GM23338 (cell line): ENCODE data around the gene CDK3. TPM values are rescaled to one million over a fixed set of nuclear protein-coding genes. Genes with fewer than 3 reads are reported as not detected.

Experiments
- ATAC-seq: fragments of 200-7000 bp; cut with Tn5 transposase; 3 replicates; pipeline ENCODE4 v1.9.1; 2020
- DNase-seq: peaks from one replicate; pipeline ENCODE4 v3.0.0-alpha.2; 2015; ENCODE audit warnings: low spot score
- H2AFZ ChIP-seq: fragments of 200-600 bp; sonication (generic); 2 replicates; pipeline ENCODE4 v1.8.0; 2016; ENCODE audit warnings: antibody characterized with exemption, mild to moderate bottlenecking, moderate library complexity
- H3F3A ChIP-seq: fragments of 200-600 bp; sonication (generic); replicated peaks from 2 replicates; pipeline ENCODE4 v1.8.0; 2017; ENCODE audit warnings: antibody characterized with exemption, mixed run types, low read depth
- H3K27ac ChIP-seq: fragments of 200-600 bp; sonication (generic); 2 replicates; pipeline ENCODE4 v1.6.1; 2016; ENCODE audit warnings: low read depth
- H3K27me3 ChIP-seq: fragments of 200-600 bp; sonication (generic); 2 replicates; pipeline ENCODE4 v1.8.0; 2016; ENCODE audit warnings: mild to moderate bottlenecking, mixed run types, moderate library complexity; ENCODE audit not compliant: insufficient read depth
- H3K36me3 ChIP-seq: fragments of 200-600 bp; sonication (generic); 2 replicates; pipeline ENCODE4 v1.8.0; 2016; ENCODE audit warnings: mild to moderate bottlenecking; ENCODE audit not compliant: insufficient read depth
- H3K4me1 ChIP-seq: fragments of 200-600 bp; sonication (generic); 2 replicates; pipeline ENCODE4 v1.8.0; 2016; ENCODE audit warnings: mild to moderate bottlenecking, moderate library complexity; ENCODE audit not compliant: insufficient read depth
- H3K4me2 ChIP-seq: fragments of 200-600 bp; sonication (generic); 2 replicates; pipeline ENCODE4 v1.7.1; 2017; ENCODE audit warnings: mixed run types
- H3K4me3 ChIP-seq: fragments of 200-600 bp; sonication (generic); 2 replicates; pipeline ENCODE4 v1.6.1; 2016; ENCODE audit warnings: mixed run types
- H3K79me2 ChIP-seq: fragments of 200-600 bp; sonication (generic); replicated peaks from 2 replicates; pipeline ENCODE4 v1.8.0; 2017; ENCODE audit warnings: mild to moderate bottlenecking; ENCODE audit not compliant: insufficient read depth
- H3K9me2 ChIP-seq: fragments of 200-600 bp; sonication (generic); 2 replicates; pipeline ENCODE4 v1.8.0; 2017; ENCODE audit not compliant: insufficient read depth
- H4K20me1 ChIP-seq: fragments of 200-600 bp; sonication (generic); replicated peaks from 2 replicates; pipeline ENCODE4 v1.8.0; 2017; ENCODE audit warnings: mild to moderate bottlenecking; ENCODE audit not compliant: insufficient read depth
- H3K27ac Mint-ChIP-seq: 2 replicates; pipeline ENCODE4 v1.8.0; 2020; ENCODE audit warnings: inconsistent platforms, mild to moderate bottlenecking, moderate library complexity, mixed read lengths
- H3K27me3 Mint-ChIP-seq: 3 replicates; pipeline ENCODE4 v1.8.0; 2022; ENCODE audit warnings: low read depth, mild to moderate bottlenecking, moderate library complexity, mixed read lengths, inconsistent platforms; ENCODE audit not compliant: insufficient read depth, poor library complexity
- H3K36me3 Mint-ChIP-seq: 3 replicates; pipeline ENCODE4 v1.8.0; 2021; ENCODE audit warnings: low read depth, mild to moderate bottlenecking, inconsistent platforms, moderate library complexity, mixed read lengths
- H3K4me1 Mint-ChIP-seq: 3 replicates; pipeline ENCODE4 v1.8.0; 2020; ENCODE audit warnings: mild to moderate bottlenecking, inconsistent platforms, mixed read lengths
- H3K4me3 Mint-ChIP-seq: 3 replicates; pipeline ENCODE4 v1.8.0; 2021; ENCODE audit warnings: moderate library complexity, mild to moderate bottlenecking, inconsistent platforms, mixed read lengths
- H3K9me3 Mint-ChIP-seq: 3 replicates; pipeline ENCODE4 v1.8.0; 2020; ENCODE audit warnings: moderate library complexity, mild to moderate bottlenecking, inconsistent platforms, mixed read lengths
- CREB1 ChIP-seq: fragments of 250-450 bp; sonication (Bioruptor Pico); IDR thresholded peaks from 2 replicates; pipeline ENCODE4 v1.5.0; 2020; ENCODE audit warnings: low read depth, mild to moderate bottlenecking, moderate library complexity
- CTCF ChIP-seq, 2 experiments: fragments of 200-600 bp in 1 of 2; sonication (generic) in 1 of 2; conservative IDR thresholded peaks; 2 replicates each; pipeline versions ENCODE4 v1.5.1 to v1.6.1; 2016 to 2017; ENCODE audit warnings: antibody characterized with exemption in 2 of 2, low read depth in 2 of 2, mild to moderate bottlenecking in 2 of 2, moderate library complexity in 1 of 2
- ETS1 ChIP-seq: IDR thresholded peaks from 2 replicates; pipeline ENCODE4 v1.6.1; 2016; ENCODE audit warnings: antibody characterized with exemption
- EZH2 ChIP-seq: fragments of 200-600 bp; sonication (generic); IDR thresholded peaks from one replicate; pipeline ENCODE4 v1.8.0; 2017; ENCODE audit warnings: antibody characterized with exemption, mild to moderate bottlenecking, low read depth; ENCODE audit not compliant: unreplicated experiment
- EZH2phosphoT487 ChIP-seq: fragments of 200-600 bp; sonication (generic); IDR thresholded peaks from one replicate; pipeline ENCODE4 v1.8.1; 2018; ENCODE audit warnings: antibody characterized with exemption; ENCODE audit not compliant: unreplicated experiment
- JUNB ChIP-seq: IDR thresholded peaks from one replicate; pipeline ENCODE4 v1.6.1; 2016; ENCODE audit warnings: antibody characterized with exemption; ENCODE audit not compliant: unreplicated experiment
- NANOG ChIP-seq: IDR thresholded peaks from 2 replicates; pipeline ENCODE4 v1.6.1; 2016; ENCODE audit warnings: antibody characterized with exemption, borderline replicate concordance
- POLR2AphosphoS5 ChIP-seq: IDR thresholded peaks from 2 replicates; pipeline ENCODE4 v1.6.1; 2016; ENCODE audit warnings: antibody characterized with exemption, low read depth
- REST ChIP-seq: IDR thresholded peaks from one replicate; pipeline ENCODE4 v1.6.1; 2018; ENCODE audit warnings: antibody characterized with exemption; ENCODE audit not compliant: unreplicated experiment
- STAT1 ChIP-seq: IDR thresholded peaks from one replicate; pipeline ENCODE4 v1.6.1; 2016; ENCODE audit warnings: antibody characterized with exemption; ENCODE audit not compliant: unreplicated experiment
- ZNF114 ChIP-seq: fragments of 250-450 bp; sonication (Bioruptor Pico); IDR thresholded peaks from 2 replicates; pipeline ENCODE4 v1.5.0; 2020; ENCODE audit warnings: mild to moderate bottlenecking, moderate library complexity
- ZNF331 ChIP-seq: fragments of 250-450 bp; sonication (Bioruptor Pico); IDR thresholded peaks from 2 replicates; pipeline ENCODE4 v1.5.0; 2020; ENCODE audit warnings: low read depth, mild to moderate bottlenecking, moderate library complexity
- ZNF462 ChIP-seq: fragments of 250-450 bp; sonication (Bioruptor Pico); IDR thresholded peaks from 2 replicates; pipeline ENCODE4 v1.5.0; 2020; ENCODE audit warnings: mild to moderate bottlenecking, moderate library complexity
- polyA plus RNA-seq: library from polyadenylated mRNA; unstranded; fragments of >200 nt; fragmentation: Nextera tagmentation; extraction: Ambion mirVana; gene quantifications from 2 replicates; pipeline ENCODE4 v1.2.1, GENCODE V29; 2016
- total RNA-seq: library from RNA; depleted of rRNA; stranded (reverse); fragments of >200 nt; shearing (Covaris generic); gene quantifications from 2 replicates; pipeline ENCODE4 v1.2.3, GENCODE V29; 2014

Gene CDK3
- total and polyA plus RNA-seq, 2 experiments from 2014 or later: 7.9 to 10.2 TPM

GRCh38 chr17:75994802-75995370, 5.8 kb upstream of the CDK3 start:
- H3K4me3 Mint-ChIP-seq: no peak overlapping the region
- H4K20me1 ChIP-seq: no peaks in the 10 kb centered on the region
- 0 out of 2 replicates have a peak, but pooled peaks cover 5% of the 10 kb centered on the region for H3F3A ChIP-seq
- H3K4me1 ChIP-seq: no peaks in the 10 kb centered on the region
- no peak overlapping the region for H3K4me2 ChIP-seq
- no peak overlapping the region for H2AFZ ChIP-seq
- H3K27me3 Mint-ChIP-seq: peaks cover 12% of the 10 kb centered on the region
- ATAC-seq: no peak
- H3K27me3 ChIP-seq: no peaks in the 10 kb centered on the region
- H3K27ac Mint-ChIP-seq: no peak overlapping the region
- H3K79me2 ChIP-seq: no peaks in the 10 kb centered on the region
- no peaks in the 10 kb centered on the region for H3K36me3 ChIP-seq
- H3K36me3 Mint-ChIP-seq: peaks cover 26% of the 10 kb centered on the region
- no peak overlapping the region for H3K4me3 ChIP-seq
- no peaks in the 10 kb centered on the region for H3K9me3 Mint-ChIP-seq
- peaks cover 7% of the 10 kb centered on the region; the same call in 2 of the 3 replicates for H3K4me1 Mint-ChIP-seq
- no peaks in the 10 kb centered on the region for H3K9me2 ChIP-seq
- no peak overlapping the region for H3K27ac ChIP-seq
- no peak for DNase-seq
- TF ChIP-seq NANOG: no peak
- TF ChIP-seq ZNF331 (CRISPR knock-in tag): no peak
- TF ChIP-seq ETS1: no peak
- no peak for TF ChIP-seq STAT1
- TF ChIP-seq EZH2: no peak
- no peak for TF ChIP-seq EZH2phosphoT487
- no peak for TF ChIP-seq ZNF462 (CRISPR knock-in tag)
- no peak for TF ChIP-seq JUNB
- no peak for TF ChIP-seq POLR2AphosphoS5
- TF ChIP-seq REST: no peak
- TF ChIP-seq CTCF (conservative IDR thresholded peaks at IDR 0.05; ENCODE audit: low read depth in 2 of 2): no peak
- TF ChIP-seq CREB1 (CRISPR knock-in tag): no peak
- TF ChIP-seq ZNF114: no peak
